Upper lobe of left lung (tissue), 4 donors: Measurements from ENCODE around the gene AXDND1.

ENCODE experiments used
- CTCF ChIP-seq, 6 experiments: fragments of 450-650 bp in 4 of 6; fragments of 200-600 bp in 2 of 6; sonication (generic) in 2 of 6; IDR thresholded peaks; one replicate each; pipeline ENCODE4 v1.5.1; 2016 to 2019; ENCODE audit warnings: antibody characterized with exemption in 6 of 6
- EP300 ChIP-seq, 4 donors: sonication (generic); formaldehyde crosslinking; IDR thresholded peaks; one replicate each; pipeline ENCODE4 v1.5.1; 2017; ENCODE audit warnings: antibody characterized with exemption in 4 of 4, control low read depth in 2 of 4
- POLR2A ChIP-seq, 4 donors: fragments of 450-650 bp; IDR thresholded peaks; one replicate each; pipeline ENCODE4 v1.5.1; 2016 to 2017; ENCODE audit warnings: antibody characterized with exemption in 4 of 4, mild to moderate bottlenecking in 2 of 4
- POLR2AphosphoS5 ChIP-seq, 2 donors: sonication (generic); formaldehyde crosslinking; IDR thresholded peaks; one replicate each; pipeline ENCODE4 v1.5.1; 2017; ENCODE audit warnings: antibody characterized with exemption in 2 of 2

GRCh38 chr1:179385510-179385909 lies 19.7 kb downstream of the AXDND1 start:
- TF ChIP-seq CTCF (IDR thresholded peaks at IDR 0.05) = no peak
- no peak for TF ChIP-seq EP300 (IDR thresholded peaks at IDR 0.05)
- TF ChIP-seq POLR2A (IDR thresholded peaks at IDR 0.05) = no peak
- TF ChIP-seq POLR2AphosphoS5 (IDR thresholded peaks at IDR 0.05) = no peak
